H1 (cell line): ENCODE results near the gene SRMS. TPM values are rescaled to one million over a fixed set of nuclear protein-coding genes. Genes with fewer than 3 reads are reported as not detected.
"Not testable (repeated sequence)": the region's sequence is repeated elsewhere in the genome, so short reads cannot be mapped to it uniquely, and the experiment has no call there.

Experiments used
- CTCF ChIA-PET: fragments of 300-600 bp; sonication (Branson Sonifier 250); formaldehyde crosslinking; loops from one replicate; lab custom pipeline; 2021; ENCODE audit not compliant: partially characterized antibody; lab: Charles Lee
- POLR2A ChIA-PET: fragments of 300-600 bp; sonication (Branson Sonifier 250); formaldehyde crosslinking; loops from one replicate; lab custom pipeline; 2021; ENCODE audit warnings: inconsistent platforms; ENCODE audit not compliant: partially characterized antibody; lab: Charles Lee
- DNase-seq, 2 experiments: peaks; one replicate each; pipeline versions ENCODE4 v3.0.0 to v3.0.0-alpha.2; 2010 to 2022; ENCODE audit warnings: low spot score in 2 of 2, low read depth in 1 of 2, mixed read lengths in 1 of 2
- FAIRE-seq: peaks from 2 replicates; lab custom pipeline; 2011; peaks lifted over from hg19 to GRCh38; lab: Jason Lieb, UNC
- H2AFZ ChIP-seq: 2 replicates; pipeline ENCODE4 v1.8.1; 2012; ENCODE audit warnings: low read length, inconsistent platforms
- H2AK5ac ChIP-seq: 2 replicates; pipeline ENCODE4 v1.6.1; 2013; ENCODE audit warnings: low read depth, low read length
- H2BK120ac ChIP-seq: replicated peaks from 2 replicates; pipeline ENCODE3; 2013; ENCODE audit warnings: low read depth, low read length, inconsistent platforms
- H2BK12ac ChIP-seq: 2 replicates; pipeline ENCODE4 v1.6.1; 2013; ENCODE audit warnings: low read depth, low read length
- H2BK15ac ChIP-seq: 2 replicates; pipeline ENCODE4 v1.6.1; 2013; ENCODE audit warnings: low read length
- H2BK20ac ChIP-seq: 2 replicates; pipeline ENCODE4 v1.6.1; 2013; ENCODE audit warnings: low read length
- H2BK5ac ChIP-seq: 2 replicates; pipeline ENCODE4 v1.6.1; 2013; ENCODE audit warnings: low read depth, low read length
- H3K14ac ChIP-seq: 2 replicates; pipeline ENCODE4 v1.6.1; 2013; ENCODE audit warnings: inconsistent platforms; ENCODE audit not compliant: insufficient read length
- H3K18ac ChIP-seq: 2 replicates; pipeline ENCODE4 v1.6.1; 2013; ENCODE audit warnings: low read length; ENCODE audit errors: extremely low read depth
- H3K23ac ChIP-seq: 2 replicates; pipeline ENCODE4 v1.6.1; 2013; ENCODE audit warnings: inconsistent platforms; ENCODE audit not compliant: insufficient read length
- H3K23me2 ChIP-seq: 2 replicates; pipeline ENCODE4 v1.6.1; 2013; ENCODE audit warnings: low read depth, low read length
- H3K27ac ChIP-seq: 2 replicates; pipeline ENCODE4 v1.6.1; 2011; ENCODE audit warnings: low read depth, low read length, inconsistent platforms
- H3K27me3 ChIP-seq, 4 experiments: replicated peaks in 1 of 4; 1 replicate in 1 of 4; 2 replicates in 3 of 4; pipeline versions ENCODE4 v1.6.1 to v1.8.1; 2011 to 2013; ENCODE audit warnings: low read length in 3 of 4, mild to moderate bottlenecking in 3 of 4, inconsistent platforms in 2 of 4, mixed read lengths in 2 of 4, moderate library complexity in 1 of 4; ENCODE audit not compliant: control insufficient read depth in 3 of 4, insufficient read depth in 3 of 4; ENCODE audit errors: extremely low read depth in 1 of 4
- H3K36me3 ChIP-seq, 4 experiments: 2 replicates each; pipeline versions ENCODE4 v1.6.1 to v1.8.1; 2011 to 2013; ENCODE audit warnings: mild to moderate bottlenecking in 4 of 4, low read length in 3 of 4, moderate library complexity in 2 of 4, control low read depth in 1 of 4, inconsistent platforms in 1 of 4; ENCODE audit not compliant: insufficient read depth in 4 of 4, control insufficient read depth in 2 of 4
- H3K4ac ChIP-seq: replicated peaks from 2 replicates; pipeline ENCODE3; 2013; ENCODE audit warnings: low read length, low read depth, mixed read lengths, inconsistent platforms; ENCODE audit not compliant: insufficient read length
- H3K4me1 ChIP-seq, 4 experiments: replicated peaks in 1 of 4; 1 replicate in 1 of 4; 2 replicates in 3 of 4; pipeline versions ENCODE4 v1.6.1 to v1.8.1; 2011 to 2013; ENCODE audit warnings: low read length in 3 of 4, inconsistent platforms in 2 of 4, mixed read lengths in 1 of 4; ENCODE audit not compliant: insufficient read depth in 4 of 4, control insufficient read depth in 3 of 4
- H3K4me2 ChIP-seq, 2 experiments: 2 replicates each; pipeline versions ENCODE4 v1.6.1 to v1.8.1; 2011 to 2013; ENCODE audit warnings: low read depth in 2 of 2, low read length in 2 of 2, control low read depth in 1 of 2, inconsistent platforms in 1 of 2, mild to moderate bottlenecking in 1 of 2; ENCODE audit not compliant: insufficient read depth in 1 of 2
- H3K4me3 ChIP-seq, 4 experiments: fragments of 200-600, 300-600 bp in 1 of 4; sonication (generic), shearing (Covaris generic), sonication (Bioruptor Twin) in 1 of 4; 2 replicates each; pipeline versions ENCODE4 v1.5.1 to v1.8.1; 2011 to 2016; ENCODE audit warnings: low read length in 4 of 4, low read depth in 3 of 4, control low read depth in 2 of 4, inconsistent platforms in 2 of 4, mild to moderate bottlenecking in 2 of 4, mixed read lengths in 1 of 4, moderate library complexity in 1 of 4; ENCODE audit not compliant: insufficient read depth in 2 of 4; ENCODE audit errors: extremely low read depth in 1 of 4
- H3K56ac ChIP-seq: replicated peaks from 2 replicates; pipeline ENCODE3; 2013; ENCODE audit warnings: low read depth, mild to moderate bottlenecking, mixed read lengths, low read length, inconsistent platforms; ENCODE audit not compliant: insufficient read length
- H3K79me1 ChIP-seq: 2 replicates; pipeline ENCODE4 v1.6.1; 2013; ENCODE audit warnings: low read depth, low read length, control low read depth
- H3K79me2 ChIP-seq, 2 experiments: 2 replicates each; pipeline versions ENCODE4 v1.6.1 to v1.8.1; 2012 to 2013; ENCODE audit warnings: low read length in 2 of 2, mild to moderate bottlenecking in 2 of 2, inconsistent platforms in 1 of 2; ENCODE audit not compliant: insufficient read depth in 2 of 2, control insufficient read depth in 1 of 2
- H3K9ac ChIP-seq, 4 experiments: replicated peaks in 1 of 4; 1 replicate in 1 of 4; 2 replicates in 3 of 4; pipeline versions ENCODE4 v1.6.1 to v1.8.1; 2011 to 2013; ENCODE audit warnings: low read depth in 3 of 4, low read length in 3 of 4, control low read depth in 2 of 4, mild to moderate bottlenecking in 2 of 4, moderate library complexity in 2 of 4, inconsistent platforms in 1 of 4; ENCODE audit errors: extremely low read depth in 1 of 4
- H3K9me3 ChIP-seq, 2 experiments: 2 replicates each; pipeline versions ENCODE4 v1.6.1 to v1.8.1; 2012 to 2013; ENCODE audit warnings: mild to moderate bottlenecking in 2 of 2, moderate library complexity in 2 of 2, control low read depth in 1 of 2, inconsistent platforms in 1 of 2, low read depth in 1 of 2, low read length in 1 of 2, mixed read lengths in 1 of 2; ENCODE audit not compliant: insufficient read depth in 2 of 2
- H4K20me1 ChIP-seq, 2 experiments: replicated peaks in 1 of 2; 2 replicates each; pipeline versions ENCODE3 to v1.8.1; 2011 to 2013; ENCODE audit warnings: inconsistent platforms in 2 of 2, low read length in 2 of 2, mild to moderate bottlenecking in 1 of 2; ENCODE audit not compliant: insufficient read depth in 2 of 2, control insufficient read depth in 1 of 2
- H4K5ac ChIP-seq: 2 replicates; pipeline ENCODE4 v1.6.1; 2013; ENCODE audit warnings: low read length, low read depth, mixed read lengths, inconsistent platforms; ENCODE audit not compliant: insufficient read length
- H4K8ac ChIP-seq: 2 replicates; pipeline ENCODE4 v1.8.0; 2013; ENCODE audit warnings: mild to moderate bottlenecking, moderate library complexity, low read length, inconsistent platforms; ENCODE audit not compliant: insufficient read depth; ENCODE audit errors: extremely low read depth
- H4K91ac ChIP-seq: replicated peaks from 2 replicates; pipeline ENCODE3; 2013; ENCODE audit warnings: low read length, mixed read lengths, inconsistent platforms; ENCODE audit not compliant: insufficient read length
- WGBS, 2 experiments: shearing (Covaris generic) in 1 of 2; methylation state at CpG; one replicate each; pipeline versions ENCODE4 v1.1.6 to v1.1.7; 2013 to 2015; ENCODE audit warnings: low lambda C conversion rate in 2 of 2, mixed read lengths in 2 of 2, inconsistent platforms in 1 of 2, low coverage in 1 of 2, missing lambda C conversion rate in 1 of 2; ENCODE audit not compliant: insufficient replicate concordance in 2 of 2, insufficient coverage in 1 of 2, insufficient read length in 1 of 2; ENCODE audit errors: extremely low coverage in 1 of 2, missing lambda C conversion rate in 1 of 2; 5-methylcytosine and 5-hydroxymethylcytosine counted together
- polyA plus RNA-seq, 7 experiments: library from polyadenylated mRNA; depleted of rRNA in 3 of 7; stranded (reverse) in 5 of 7; unstranded in 2 of 7; fragments of >200 nt in 5 of 7; fragments of 200-250 nt in 2 of 7; gene quantifications; 1 replicate in 5 of 7; 2 replicates in 1 of 7; 4 replicates in 1 of 7; pipeline versions ENCODE4 v1.2.1 to v1.2.3, GENCODE V29; 2011 to 2013; ENCODE audit warnings: missing spikeins in 2 of 7, mixed read lengths in 2 of 7
- total RNA-seq: library from RNA; stranded (reverse); fragmentation: NEBNext Ultra II Directional; extraction: Animal tissue kit (Norgen Biotek cat#: 25700); gene quantifications from 2 replicates; pipeline ENCODE4 v1.2.1, GENCODE V29; 2021

Gene SRMS
- total and polyA plus RNA-seq, 2 of the 8 experiments (the other 6 are each of a cell fraction or from before 2014, with no cell fraction given) = 0.39 to 0.76 TPM

DNA sequence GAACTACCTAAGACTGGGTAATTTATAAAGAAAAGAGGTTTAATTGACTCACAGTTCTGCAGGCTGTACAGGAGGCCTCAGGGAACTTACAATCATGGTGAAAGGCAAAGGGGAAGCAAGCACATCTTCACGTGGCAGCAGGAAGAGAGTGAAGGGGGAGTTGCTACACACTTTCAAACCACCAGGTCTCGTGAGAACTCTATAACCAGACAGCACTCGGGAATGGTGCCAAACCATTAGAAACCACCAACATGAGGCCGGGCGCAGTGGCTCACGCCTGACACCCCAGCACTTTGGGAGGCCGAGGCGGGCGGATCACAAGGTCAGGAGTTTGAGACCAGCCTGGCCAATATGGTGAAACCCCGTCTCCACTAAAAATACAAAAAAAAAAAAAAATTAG is 33.0 kb downstream of the SRMS start:
- H3K36me3 ChIP-seq, H2BK12ac ChIP-seq, H2BK20ac ChIP-seq, H3K79me2 ChIP-seq, H2BK15ac ChIP-seq, CTCF ChIA-PET, FAIRE-seq, H3K27ac ChIP-seq, H3K9me3 ChIP-seq, H3K23ac ChIP-seq, H3K9ac ChIP-seq, DNase-seq, H2BK120ac ChIP-seq, H3K79me1 ChIP-seq, H3K56ac ChIP-seq, H2AK5ac ChIP-seq, H3K4me1 ChIP-seq, H3K14ac ChIP-seq, H2AFZ ChIP-seq, H3K18ac ChIP-seq, H4K91ac ChIP-seq, H2BK5ac ChIP-seq, H3K4ac ChIP-seq, H3K27me3 ChIP-seq, H3K4me3 ChIP-seq, H4K5ac ChIP-seq, H4K8ac ChIP-seq, H3K4me2 ChIP-seq, H3K23me2 ChIP-seq, H4K20me1 ChIP-seq: not testable (repeated sequence)
- 90% methylated on average over 9 of the region's 10 CpGs; no CpG with 5 or more reads in 1 of the 2 experiments for WGBS, 2 experiments
- POLR2A ChIA-PET = interaction anchor here (0.6 kb wide), 1 partner anchor 110 kb away, joined by 3 read pairs; no protein-coding TSS in a partner anchor
